Neuronal stem cell (in vitro differentiated cells): ENCODE data around the gene PTPRT.

Experiments
- DNase-seq: peaks from one replicate; pipeline ENCODE4 v3.0.0-alpha.2; 2013; ENCODE audit warnings: low spot score
- H2AFZ ChIP-seq: one replicate; pipeline ENCODE4 v1.6.1; 2013; ENCODE audit warnings: mild to moderate bottlenecking, low read length, inconsistent platforms
- H2AK5ac ChIP-seq: 2 replicates; pipeline ENCODE4 v1.6.1; 2013; ENCODE audit warnings: low read depth, mild to moderate bottlenecking, inconsistent platforms, low read length, moderate library complexity, mixed read lengths
- H2BK120ac ChIP-seq: 2 replicates; pipeline ENCODE4 v1.6.1; 2013; ENCODE audit warnings: low read depth, mild to moderate bottlenecking, inconsistent platforms, low read length, moderate library complexity, mixed read lengths
- H2BK12ac ChIP-seq: one replicate; pipeline ENCODE4 v1.6.1; 2013; ENCODE audit warnings: low read length, inconsistent platforms
- H2BK15ac ChIP-seq: 2 replicates; pipeline ENCODE4 v1.6.1; 2013; ENCODE audit warnings: mild to moderate bottlenecking, low read length, inconsistent platforms, mixed read lengths
- H2BK5ac ChIP-seq: one replicate; pipeline ENCODE4 v1.6.1; 2013; ENCODE audit warnings: inconsistent platforms, mild to moderate bottlenecking, low read length, moderate library complexity
- H3K14ac ChIP-seq: one replicate; pipeline ENCODE4 v1.6.1; 2013; ENCODE audit warnings: low read length, inconsistent platforms
- H3K18ac ChIP-seq: 2 replicates; pipeline ENCODE4 v1.6.1; 2013; ENCODE audit warnings: low read length, inconsistent platforms
- H3K23ac ChIP-seq: 2 replicates; pipeline ENCODE4 v1.6.1; 2013; ENCODE audit warnings: low read depth, mild to moderate bottlenecking, mixed read lengths, low read length, inconsistent platforms; ENCODE audit not compliant: poor library complexity
- H3K27ac ChIP-seq: replicated peaks from 3 replicates; pipeline ENCODE4 v1.5.1; 2013; ENCODE audit warnings: low read length, inconsistent platforms
- H3K27me3 ChIP-seq, 3 experiments: 2 replicates each; pipeline ENCODE4 v1.6.1; 2013; ENCODE audit warnings: low read length in 3 of 3, mild to moderate bottlenecking in 2 of 3, inconsistent platforms in 1 of 3, low read depth in 1 of 3, mixed read lengths in 1 of 3, moderate library complexity in 1 of 3; ENCODE audit not compliant: control insufficient read depth in 3 of 3, insufficient read depth in 3 of 3
- H3K36me3 ChIP-seq, 2 donors: replicated peaks in 1 of 2; 2 replicates each; pipeline ENCODE4 v1.6.1; 2013; ENCODE audit warnings: low read length in 2 of 2; ENCODE audit not compliant: control insufficient read depth in 2 of 2, insufficient read depth in 2 of 2
- H3K4ac ChIP-seq: 2 replicates; pipeline ENCODE4 v1.6.1; 2013; ENCODE audit warnings: inconsistent platforms, mild to moderate bottlenecking, low read length, moderate library complexity
- H3K4me1 ChIP-seq, 2 donors: 1 replicate in 1 of 2; 2 replicates in 1 of 2; pipeline ENCODE4 v1.6.1; 2013; ENCODE audit warnings: low read length in 2 of 2, low read depth in 1 of 2; ENCODE audit not compliant: control insufficient read depth in 2 of 2, insufficient read depth in 1 of 2
- H3K4me2 ChIP-seq: one replicate; pipeline ENCODE4 v1.6.1; 2013; ENCODE audit warnings: mild to moderate bottlenecking, low read length, inconsistent platforms; ENCODE audit not compliant: insufficient read depth, poor library complexity, severe bottlenecking
- H3K4me3 ChIP-seq, 2 donors: 2 replicates each; pipeline ENCODE4 v1.5.1; 2013; ENCODE audit warnings: low read length in 2 of 2, mild to moderate bottlenecking in 2 of 2, inconsistent platforms in 1 of 2, moderate library complexity in 1 of 2
- H3K79me1 ChIP-seq: one replicate; pipeline ENCODE4 v1.6.1; 2013; ENCODE audit warnings: low read depth, mild to moderate bottlenecking, inconsistent platforms, low read length, moderate library complexity
- H3K9ac ChIP-seq: one replicate; pipeline ENCODE4 v1.6.1; 2013; ENCODE audit warnings: mild to moderate bottlenecking, low read depth, low read length, inconsistent platforms; ENCODE audit not compliant: poor library complexity
- H3K9me3 ChIP-seq, 2 donors: replicated peaks in 1 of 2; 2 replicates each; pipeline versions ENCODE3 to v1.6.1; 2013; ENCODE audit warnings: low read length in 2 of 2, mild to moderate bottlenecking in 2 of 2, inconsistent platforms in 1 of 2, low read depth in 1 of 2, mixed read lengths in 1 of 2, moderate library complexity in 1 of 2; ENCODE audit not compliant: control insufficient read depth in 2 of 2, insufficient read depth in 1 of 2
- H4K8ac ChIP-seq: one replicate; pipeline ENCODE4 v1.6.1; 2013; ENCODE audit warnings: low read depth, mild to moderate bottlenecking, inconsistent platforms, low read length, moderate library complexity
- H4K91ac ChIP-seq: one replicate; pipeline ENCODE4 v1.6.1; 2013; ENCODE audit warnings: low read length, low read depth, mild to moderate bottlenecking, inconsistent platforms; ENCODE audit not compliant: poor library complexity
- WGBS, 2 donors: extraction: QIAGEN DNeasy Blood & Tissue Kit; methylation state at CpG; one replicate each; pipeline ENCODE4 v1.1.7; 2013; ENCODE audit warnings: missing lambda C conversion rate in 2 of 2, mixed read lengths in 1 of 2; ENCODE audit not compliant: insufficient read length in 2 of 2, insufficient replicate concordance in 1 of 2; ENCODE audit errors: extremely low coverage in 2 of 2; 5-methylcytosine and 5-hydroxymethylcytosine counted together

Gene PTPRT

DNA sequence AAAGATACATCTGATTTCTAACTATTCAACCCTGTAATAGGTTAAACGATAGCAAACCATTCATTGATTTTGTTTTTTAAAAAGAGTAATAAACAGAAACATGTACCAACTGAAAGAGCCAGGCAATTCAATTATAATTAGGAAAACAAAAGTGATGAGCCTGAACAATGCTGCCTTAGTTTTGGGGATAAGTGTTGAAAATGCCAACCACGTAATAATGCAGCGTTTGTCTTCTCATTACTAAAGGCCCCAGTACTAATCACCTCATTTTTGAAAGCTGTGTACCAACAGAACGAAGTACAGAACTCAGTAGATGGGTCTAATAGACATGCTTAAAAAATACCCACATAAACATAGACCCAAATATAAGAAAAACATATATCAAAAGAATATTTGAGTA is 907.9 kb downstream of the PTPRT start:
- H2AK5ac ChIP-seq: no peak overlapping the region
- no peak overlapping the region for H4K91ac ChIP-seq
- H3K18ac ChIP-seq: no peak overlapping the region
- H2BK120ac ChIP-seq: no peak overlapping the region
- H3K4me3 ChIP-seq: no peak overlapping the region
- no peak overlapping the region for H3K9ac ChIP-seq
- no peaks in the 10 kb centered on the region for H3K9me3 ChIP-seq
- H3K14ac ChIP-seq: no peak overlapping the region
- no peak overlapping the region for H2BK12ac ChIP-seq
- no peak overlapping the region for H2BK15ac ChIP-seq
- no peaks in the 10 kb centered on the region for H3K27me3 ChIP-seq
- no peak overlapping the region for H3K27ac ChIP-seq
- H4K8ac ChIP-seq: no peak overlapping the region
- no peak overlapping the region for H2AFZ ChIP-seq
- H3K4me1 ChIP-seq: peaks cover 0 to 5% of the 10 kb centered on the region in 2 donors
- H2BK5ac ChIP-seq: no peak overlapping the region
- no peak for DNase-seq
- no peak overlapping the region for H3K23ac ChIP-seq
- WGBS, 2 donors: no CpG with 5 or more reads among the region's 4 CpGs
- no peak overlapping the region for H3K4me2 ChIP-seq
- no peaks in the 10 kb centered on the region for H3K36me3 ChIP-seq
- no peak overlapping the region for H3K4ac ChIP-seq
- no peaks in the 10 kb centered on the region for H3K79me1 ChIP-seq

DNA sequence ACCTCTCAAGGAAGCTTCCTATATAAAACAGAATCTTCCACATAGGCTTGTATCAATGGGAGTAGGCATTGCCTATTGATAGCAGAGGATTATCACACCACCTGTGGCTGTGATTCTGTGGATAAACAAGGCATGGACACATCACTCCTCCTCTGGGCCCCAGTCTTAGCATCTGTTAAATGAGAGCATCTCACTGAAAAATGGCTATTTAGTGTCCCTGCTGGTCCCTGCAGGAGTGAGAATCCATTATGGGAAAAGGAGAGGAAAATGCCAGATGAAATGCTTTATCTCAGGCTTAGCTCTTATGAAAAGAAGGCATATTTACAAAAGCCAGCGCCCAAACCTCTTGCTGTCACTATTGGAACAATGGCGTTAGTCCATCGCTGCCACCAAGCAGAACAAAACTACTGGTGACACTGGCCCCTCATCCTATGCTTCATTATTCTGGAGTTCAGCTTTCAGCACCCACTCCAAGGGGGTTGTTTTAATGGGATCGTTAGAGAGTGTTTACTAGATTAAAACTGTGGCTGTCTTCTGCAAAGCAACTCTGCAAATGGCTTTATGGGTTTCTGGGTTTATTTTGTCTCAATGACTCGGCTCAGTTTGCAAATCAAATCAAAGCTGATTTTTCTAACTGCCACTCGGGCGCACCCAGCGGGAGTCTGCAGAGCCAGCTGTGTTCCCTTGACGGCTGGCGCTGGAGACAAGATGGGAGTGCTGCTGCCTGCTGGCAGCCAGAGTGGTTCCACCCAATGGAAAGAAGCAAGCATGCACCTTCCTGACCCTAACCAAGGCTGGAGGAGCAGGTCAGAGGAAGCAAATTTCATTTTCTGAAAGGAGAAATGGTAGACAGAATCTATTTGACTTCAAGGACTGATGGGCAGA is 912.7 kb downstream of the PTPRT start:
- Histone ChIP-seq H3K23ac (no peak overlapping the region), H3K4me3 (no peak overlapping the region), H3K18ac (no peak overlapping the region), H4K91ac (no peak overlapping the region), H3K4me2 (peak overlapping the region; percentile 21), H2BK5ac (no peak overlapping the region), H3K27ac (peak overlapping the region; percentile 0), H3K79me1 (no peaks in the 10 kb centered on the region), H3K9me3 (no peaks in the 10 kb centered on the region), H2AFZ (no peak overlapping the region), H3K36me3 (no peaks in the 10 kb centered on the region), H3K4ac (no peak overlapping the region), H3K27me3 (no peaks in the 10 kb centered on the region), H2BK15ac (no peak overlapping the region), H2AK5ac (no peak overlapping the region), H3K14ac (no peak overlapping the region), H3K4me1 (peaks cover 0 to 17% of the 10 kb centered on the region in 2 donors), H2BK12ac (no peak overlapping the region), H3K9ac (no peak overlapping the region), H2BK120ac (no peak overlapping the region), H4K8ac (no peak overlapping the region)
- no CpG with 5 or more reads among the region's 10 CpGs for WGBS, 2 donors
- no peak for DNase-seq

DNA sequence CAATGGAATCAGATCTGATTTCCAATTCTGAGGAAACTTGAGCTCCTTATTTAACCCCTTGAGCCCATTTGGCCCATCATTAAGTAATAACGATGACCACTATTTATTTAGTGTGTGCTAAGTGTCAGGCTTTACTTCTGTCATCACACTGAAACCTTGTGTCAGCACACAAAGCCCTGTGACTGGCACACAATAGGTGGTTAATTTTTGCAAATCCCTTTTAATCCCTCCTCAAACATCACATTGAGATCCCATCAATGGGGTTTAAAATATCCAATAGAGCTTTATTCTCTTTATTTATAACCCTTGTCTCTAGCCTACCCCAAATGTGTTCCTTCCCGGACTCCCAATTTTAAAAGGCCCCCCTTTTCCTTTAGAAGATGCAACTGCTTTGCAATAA is 914.7 kb downstream of the PTPRT start:
- Histone ChIP-seq H2BK5ac (no peak overlapping the region), H2AK5ac (no peak overlapping the region), H3K79me1 (no peaks in the 10 kb centered on the region), H2BK15ac (no peak overlapping the region), H3K14ac (no peak overlapping the region), H3K23ac (no peak overlapping the region), H3K36me3 (no peaks in the 10 kb centered on the region), H3K27me3 (no peaks in the 10 kb centered on the region), H3K27ac (no peak overlapping the region), H2BK12ac (no peak overlapping the region), H2AFZ (no peak overlapping the region), H3K4me1 (peaks cover 0 to 17% of the 10 kb centered on the region in 2 donors), H3K18ac (no peak overlapping the region), H2BK120ac (no peak overlapping the region), H4K8ac (no peak overlapping the region), H3K4ac (no peak overlapping the region), H3K9ac (no peak overlapping the region), H3K9me3 (no peaks in the 10 kb centered on the region), H3K4me3 (no peak overlapping the region), H3K4me2 (no peak overlapping the region), H4K91ac (no peak overlapping the region)
- no CpG with 5 or more reads among the region's 2 CpGs for WGBS, 2 donors
- no peak for DNase-seq

DNA sequence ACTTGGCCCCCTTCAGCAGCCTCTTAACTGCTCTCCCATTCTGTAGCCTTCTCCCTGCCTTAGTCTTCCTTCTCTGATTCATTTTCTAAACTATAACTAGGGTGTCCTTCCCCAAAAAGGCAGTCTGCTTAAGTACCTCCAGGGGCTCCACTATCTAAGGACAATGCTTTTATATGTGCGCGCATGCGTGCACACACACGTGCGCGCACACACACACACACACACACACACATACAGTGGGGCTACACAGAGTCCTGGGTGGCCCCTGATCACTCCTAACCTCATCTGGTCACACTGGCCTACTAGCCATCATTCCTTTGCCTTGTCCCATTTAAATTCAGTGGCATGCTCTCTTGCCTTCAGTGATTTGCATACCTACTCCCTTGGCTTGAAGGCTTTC is 917.2 kb downstream of the PTPRT start:
- Histone ChIP-seq H3K14ac (no peak overlapping the region), H3K27me3 (no peaks in the 10 kb centered on the region), H2AFZ (no peak overlapping the region), H3K9me3 (no peaks in the 10 kb centered on the region), H3K23ac (no peak overlapping the region), H3K9ac (no peak overlapping the region), H3K4ac (no peak overlapping the region), H3K4me3 (no peak overlapping the region), H3K4me2 (no peak overlapping the region), H3K36me3 (no peaks in the 10 kb centered on the region), H3K4me1 (peaks cover 0 to 16% of the 10 kb centered on the region in 2 donors), H2AK5ac (no peak overlapping the region), H3K79me1 (no peaks in the 10 kb centered on the region), H4K8ac (no peak overlapping the region), H2BK12ac (no peak overlapping the region), H2BK5ac (no peak overlapping the region), H2BK120ac (no peak overlapping the region), H3K18ac (no peak overlapping the region), H4K91ac (no peak overlapping the region), H2BK15ac (no peak overlapping the region), H3K27ac (no peak overlapping the region)
- no peak for DNase-seq
- WGBS, 2 donors: no CpG with 5 or more reads among the region's 6 CpGs
